Nephron progenitor cell (in vitro differentiated cells): ENCODE results near the gene TSPEAR.
"Not testable (repeated sequence)": the region's sequence is repeated elsewhere in the genome, so short reads cannot be mapped to it uniquely, and the experiment has no call there.

Experiments
- DNase-seq: peaks from one replicate; pipeline ENCODE4 v3.0.0; 2021
- H3K27ac Mint-ChIP-seq: 2 replicates; pipeline ENCODE4 v1.8.0; 2021; ENCODE audit warnings: mild to moderate bottlenecking, moderate library complexity, mixed read lengths
- H3K27me3 Mint-ChIP-seq: 2 replicates; pipeline ENCODE4 v1.8.0; 2021; ENCODE audit warnings: mild to moderate bottlenecking, low read depth, mixed read lengths; ENCODE audit not compliant: poor library complexity
- H3K36me3 Mint-ChIP-seq: 2 replicates; pipeline ENCODE4 v1.8.0; 2021; ENCODE audit warnings: low read depth, mixed read lengths
- H3K4me1 Mint-ChIP-seq: 2 replicates; pipeline ENCODE4 v1.8.0; 2021; ENCODE audit warnings: mixed read lengths
- H3K4me3 Mint-ChIP-seq: 2 replicates; pipeline ENCODE4 v1.8.0; 2021; ENCODE audit warnings: mild to moderate bottlenecking, moderate library complexity, mixed read lengths
- H3K9me3 Mint-ChIP-seq: 2 replicates; pipeline ENCODE4 v1.8.0; 2021; ENCODE audit warnings: mild to moderate bottlenecking, moderate library complexity, mixed read lengths
- TF ChIP-seq, protein P1 (sequence below): fragments of 200-600 bp; sonication (generic); IDR thresholded peaks from 2 replicates; pipeline ENCODE4 v1.5.0; 2021; ENCODE audit warnings: antibody characterized with exemption

The TSPEAR gene

DNA sequence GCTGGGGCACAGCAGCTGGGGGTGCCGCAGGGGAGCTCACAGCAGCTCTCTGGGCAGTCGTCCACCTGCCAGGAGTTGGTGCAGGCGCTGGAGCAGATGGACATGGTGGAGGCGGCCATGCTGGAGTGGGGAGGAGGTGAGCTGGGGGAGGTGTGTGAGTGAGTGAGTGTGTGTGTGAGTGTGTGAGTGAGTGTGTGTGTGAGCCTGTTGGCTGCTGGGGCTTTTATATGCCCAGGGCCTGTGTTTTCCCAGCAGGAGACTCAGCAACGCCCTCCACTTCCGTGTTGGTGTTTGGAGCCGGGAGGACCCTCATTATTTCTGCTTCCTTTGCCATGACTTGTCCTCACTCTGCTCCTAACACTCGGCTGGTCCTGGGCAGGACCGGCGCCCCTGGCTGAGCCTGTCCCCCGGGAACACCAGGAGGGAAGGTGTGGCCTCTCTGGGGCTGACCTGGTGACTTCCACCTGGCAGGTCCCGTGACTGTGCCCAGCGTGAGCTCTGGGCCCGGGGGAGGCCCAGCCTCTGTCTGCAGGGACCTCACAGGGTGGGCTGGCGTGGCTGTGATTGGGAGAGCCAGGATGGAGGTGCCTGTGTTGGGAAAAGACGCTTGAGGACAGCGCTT is 159.9 kb downstream of the TSPEAR start, which contains the start of gene KRTAP10-2:
TSS of gene KRTAP10-2 (minus strand) at position 166 of the 622 bp plus-strand sequence. CDS start at position 119, 47 bp downstream.
- Mint-ChIP-seq H3K9me3 (peaks cover 14% of the 10 kb centered on the region), H3K4me1 (peaks cover 44% of the 10 kb centered on the region), H3K27ac (peak within 1 kb of the TSS; percentile 98), H3K27me3 (peaks cover 3% of the 10 kb centered on the region), H3K36me3 (peaks cover 12% of the 10 kb centered on the region), H3K4me3 (peak within 1 kb of the TSS; percentile 55)
- TF ChIP-seq, protein P1, sequence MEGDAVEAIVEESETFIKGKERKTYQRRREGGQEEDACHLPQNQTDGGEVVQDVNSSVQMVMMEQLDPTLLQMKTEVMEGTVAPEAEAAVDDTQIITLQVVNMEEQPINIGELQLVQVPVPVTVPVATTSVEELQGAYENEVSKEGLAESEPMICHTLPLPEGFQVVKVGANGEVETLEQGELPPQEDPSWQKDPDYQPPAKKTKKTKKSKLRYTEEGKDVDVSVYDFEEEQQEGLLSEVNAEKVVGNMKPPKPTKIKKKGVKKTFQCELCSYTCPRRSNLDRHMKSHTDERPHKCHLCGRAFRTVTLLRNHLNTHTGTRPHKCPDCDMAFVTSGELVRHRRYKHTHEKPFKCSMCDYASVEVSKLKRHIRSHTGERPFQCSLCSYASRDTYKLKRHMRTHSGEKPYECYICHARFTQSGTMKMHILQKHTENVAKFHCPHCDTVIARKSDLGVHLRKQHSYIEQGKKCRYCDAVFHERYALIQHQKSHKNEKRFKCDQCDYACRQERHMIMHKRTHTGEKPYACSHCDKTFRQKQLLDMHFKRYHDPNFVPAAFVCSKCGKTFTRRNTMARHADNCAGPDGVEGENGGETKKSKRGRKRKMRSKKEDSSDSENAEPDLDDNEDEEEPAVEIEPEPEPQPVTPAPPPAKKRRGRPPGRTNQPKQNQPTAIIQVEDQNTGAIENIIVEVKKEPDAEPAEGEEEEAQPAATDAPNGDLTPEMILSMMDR, result no peak
- no peak for DNase-seq

DNA sequence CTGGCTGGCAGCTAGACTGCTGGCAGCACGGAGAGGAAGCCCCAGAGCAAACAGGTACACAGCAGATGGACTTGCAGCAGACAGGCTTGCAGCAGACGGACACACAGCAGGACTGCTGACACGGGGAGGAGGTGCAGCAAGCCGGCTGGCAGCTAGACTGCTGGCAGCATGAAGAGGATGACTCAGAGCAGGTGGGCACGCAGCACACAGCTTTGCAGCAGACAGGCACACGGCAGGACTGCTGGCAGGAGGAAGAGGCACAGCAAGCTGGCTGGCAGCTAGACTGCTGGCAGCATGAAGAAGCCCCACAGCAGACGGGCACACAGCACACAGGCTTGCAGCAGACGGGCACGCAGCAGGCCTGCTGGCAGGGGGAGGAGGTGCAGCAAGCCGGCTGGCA is 160.6 kb downstream of the TSPEAR start:
- no peak for DNase-seq
- Mint-ChIP-seq H3K27me3 (peaks cover 3% of the 10 kb centered on the region), H3K9me3 (peaks cover 21% of the 10 kb centered on the region), H3K36me3 (peaks cover 13% of the 10 kb centered on the region), H3K4me1 (peaks cover 44% of the 10 kb centered on the region), H3K27ac (peak overlapping the region; percentile 81), H3K4me3 (peak overlapping the region; percentile 55)
- TF ChIP-seq, protein P1, result no peak

DNA sequence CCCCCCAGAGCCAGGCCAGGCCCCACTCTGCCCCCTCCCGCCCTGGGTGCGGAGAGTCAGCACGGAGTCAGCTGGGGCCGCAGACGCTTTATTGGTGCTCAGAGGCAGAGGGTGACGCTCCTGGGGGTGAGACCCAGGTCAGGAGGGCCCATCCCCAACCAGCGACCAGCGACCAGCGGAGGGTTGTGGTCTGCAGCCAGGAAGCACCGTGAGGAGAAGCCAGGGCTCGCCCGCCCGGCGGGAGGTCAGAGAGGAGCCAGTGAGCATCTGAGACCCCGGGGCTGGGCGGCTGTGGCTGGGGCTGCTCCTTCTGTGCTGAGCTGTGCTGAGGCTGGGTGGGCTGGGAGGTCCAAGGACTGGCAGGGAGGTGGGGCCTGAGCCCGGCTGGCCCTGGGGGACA is 161.1 kb downstream of the TSPEAR start:
- H3K36me3 Mint-ChIP-seq, result peaks cover 18% of the 10 kb centered on the region
- not testable (repeated sequence) for H3K27ac Mint-ChIP-seq, H3K4me3 Mint-ChIP-seq, H3K27me3 Mint-ChIP-seq, DNase-seq
- H3K4me1 Mint-ChIP-seq, result peaks cover 44% of the 10 kb centered on the region
- peaks cover 26% of the 10 kb centered on the region for H3K9me3 Mint-ChIP-seq

DNA sequence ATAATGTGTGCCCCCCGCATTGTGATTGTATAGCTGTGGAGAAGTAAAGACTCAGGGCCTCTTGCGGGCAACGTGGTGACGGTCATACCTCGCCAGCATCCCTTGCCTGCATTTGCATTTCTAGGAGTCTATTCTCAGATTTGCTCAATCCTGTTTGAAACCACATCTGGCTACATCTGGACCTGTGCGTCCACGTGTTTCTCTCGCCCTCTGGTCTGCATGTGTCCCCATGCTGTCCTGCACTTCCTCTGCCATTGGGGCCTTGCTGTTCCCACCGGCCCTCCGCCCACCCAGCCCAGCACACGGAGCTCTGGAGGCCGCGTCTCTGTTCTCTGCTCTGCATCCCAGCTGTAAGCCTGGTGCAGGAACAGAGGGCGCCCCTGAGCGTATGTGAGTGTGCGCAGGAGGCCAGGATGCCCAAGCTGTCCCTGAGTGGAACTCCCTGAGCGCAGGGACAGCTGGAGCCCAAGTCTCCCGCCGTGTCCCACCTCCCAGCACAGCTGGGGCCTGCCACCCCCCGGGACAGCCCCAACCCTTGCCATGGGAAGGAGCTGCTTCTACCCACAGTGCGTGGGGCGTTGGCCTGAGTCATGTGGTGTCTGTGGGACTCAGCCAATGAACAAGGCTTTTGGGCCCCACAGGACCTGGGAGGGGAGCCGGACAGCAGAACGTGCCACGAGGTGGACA is 161.7 kb downstream of the TSPEAR start:
- DNase-seq, result no peak
- TF ChIP-seq, protein P1, result no peak
- Mint-ChIP-seq H3K9me3 (peaks cover 27% of the 10 kb centered on the region), H3K36me3 (peaks cover 18% of the 10 kb centered on the region), H3K27me3 (peaks cover 7% of the 10 kb centered on the region), H3K27ac (peak overlapping the region; percentile 75), H3K4me3 (no peak overlapping the region), H3K4me1 (peaks cover 44% of the 10 kb centered on the region)

GRCh38 chr21:44548922-44549321 is 162.4 kb downstream of the TSPEAR start:
- DNase-seq, result no peak
- Mint-ChIP-seq H3K4me3 (peak overlapping the region; percentile 5), H3K4me1 (peaks cover 44% of the 10 kb centered on the region), H3K27ac (peak overlapping the region; percentile 75), H3K36me3 (peaks cover 18% of the 10 kb centered on the region), H3K27me3 (peaks cover 7% of the 10 kb centered on the region), H3K9me3 (peaks cover 27% of the 10 kb centered on the region)
- TF ChIP-seq, protein P1, result no peak

DNA sequence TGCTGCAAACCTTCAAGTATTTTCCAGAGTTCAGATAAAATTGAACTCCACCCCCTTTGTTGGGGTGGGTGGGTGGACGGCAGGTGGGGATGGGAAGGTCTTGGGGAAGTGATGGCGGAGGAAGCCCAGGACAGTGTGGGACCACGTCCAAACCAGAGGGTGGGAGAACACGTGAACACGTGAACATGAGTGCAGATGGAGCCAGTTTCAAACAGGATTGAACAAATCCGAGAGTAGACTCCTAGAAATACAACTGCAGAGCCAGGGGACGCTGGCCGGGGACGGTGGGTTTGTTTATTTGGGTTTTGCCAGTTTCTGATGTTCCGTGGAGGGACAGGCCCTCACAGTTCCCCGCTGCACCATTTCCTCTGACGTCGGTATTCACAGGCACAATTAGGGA is 163.0 kb downstream of the TSPEAR start:
- H3K27ac Mint-ChIP-seq, result peak overlapping the region; percentile 78

More for the DNA sequence above, 163.0 kb downstream of the TSPEAR start:
- Mint-ChIP-seq H3K27me3 (peaks cover 7% of the 10 kb centered on the region), H3K9me3 (peaks cover 27% of the 10 kb centered on the region), H3K4me3 (no peak overlapping the region), H3K4me1 (peaks cover 44% of the 10 kb centered on the region), H3K36me3 (peaks cover 18% of the 10 kb centered on the region)
- TF ChIP-seq, protein P1, result no peak
- DNase-seq, result no peak
